HL-60 (cell line): ENCODE measurements around the gene KIAA0586.

Source experiments
- DNase-seq, 2 experiments: peaks; one replicate each; pipeline ENCODE4 v3.0.0-alpha.2; 2010 to 2020; ENCODE audit warnings: low read depth in 1 of 2, low spot score in 1 of 2
- H3K27ac ChIP-seq: fragments of 250-450 bp; sonication (Bioruptor Pico); replicated peaks from 2 replicates; pipeline ENCODE4 v1.5.1; 2020; ENCODE audit warnings: mild to moderate bottlenecking, moderate library complexity
- H3K27me3 ChIP-seq: fragments of 250-450 bp; sonication (Bioruptor Pico); 2 replicates; pipeline ENCODE4 v1.5.1; 2021; ENCODE audit warnings: mild to moderate bottlenecking, moderate library complexity; ENCODE audit not compliant: insufficient read depth, poor library complexity, severe bottlenecking
- H3K4me3 ChIP-seq: replicated peaks from 2 replicates; pipeline ENCODE4 v1.5.1; 2011; ENCODE audit warnings: mild to moderate bottlenecking, control low read depth, low read length; ENCODE audit not compliant: insufficient read depth
- GABPA ChIP-seq: IDR thresholded peaks from 2 replicates; pipeline ENCODE4 v1.6.1; 2012; ENCODE audit warnings: low read depth
- POLR2AphosphoS5 ChIP-seq: IDR thresholded peaks from 2 replicates; pipeline ENCODE4 v1.6.1; 2012; ENCODE audit warnings: low read depth
- REST ChIP-seq: IDR thresholded peaks from 2 replicates; pipeline ENCODE4 v1.6.1; 2012; ENCODE audit warnings: low read depth; ENCODE audit not compliant: insufficient replicate concordance
- SPI1 ChIP-seq: IDR thresholded peaks from 2 replicates; pipeline ENCODE4 v1.6.1; 2012; ENCODE audit warnings: low read depth, mild to moderate bottlenecking, borderline replicate concordance
- TF ChIP-seq, protein P1 (sequence below): IDR thresholded peaks from one replicate; pipeline ENCODE4 v1.5.1; 2011; ENCODE audit warnings: low read length, control low read depth, inconsistent platforms; ENCODE audit not compliant: insufficient read depth

The KIAA0586 gene

GRCh38 chr14:58455593-58456265, 28.2 kb downstream of the KIAA0586 start:
- DNase-seq = no peak
- no peak overlapping the region for H3K27ac ChIP-seq
- H3K27me3 ChIP-seq = no peaks in the 10 kb centered on the region
- no peak overlapping the region for H3K4me3 ChIP-seq
- TF ChIP-seq SPI1 = no peak
- TF ChIP-seq GABPA = no peak
- no peak for TF ChIP-seq REST
- TF ChIP-seq, protein P1, sequence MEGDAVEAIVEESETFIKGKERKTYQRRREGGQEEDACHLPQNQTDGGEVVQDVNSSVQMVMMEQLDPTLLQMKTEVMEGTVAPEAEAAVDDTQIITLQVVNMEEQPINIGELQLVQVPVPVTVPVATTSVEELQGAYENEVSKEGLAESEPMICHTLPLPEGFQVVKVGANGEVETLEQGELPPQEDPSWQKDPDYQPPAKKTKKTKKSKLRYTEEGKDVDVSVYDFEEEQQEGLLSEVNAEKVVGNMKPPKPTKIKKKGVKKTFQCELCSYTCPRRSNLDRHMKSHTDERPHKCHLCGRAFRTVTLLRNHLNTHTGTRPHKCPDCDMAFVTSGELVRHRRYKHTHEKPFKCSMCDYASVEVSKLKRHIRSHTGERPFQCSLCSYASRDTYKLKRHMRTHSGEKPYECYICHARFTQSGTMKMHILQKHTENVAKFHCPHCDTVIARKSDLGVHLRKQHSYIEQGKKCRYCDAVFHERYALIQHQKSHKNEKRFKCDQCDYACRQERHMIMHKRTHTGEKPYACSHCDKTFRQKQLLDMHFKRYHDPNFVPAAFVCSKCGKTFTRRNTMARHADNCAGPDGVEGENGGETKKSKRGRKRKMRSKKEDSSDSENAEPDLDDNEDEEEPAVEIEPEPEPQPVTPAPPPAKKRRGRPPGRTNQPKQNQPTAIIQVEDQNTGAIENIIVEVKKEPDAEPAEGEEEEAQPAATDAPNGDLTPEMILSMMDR = no peak
- no peak for TF ChIP-seq POLR2AphosphoS5

DNA sequence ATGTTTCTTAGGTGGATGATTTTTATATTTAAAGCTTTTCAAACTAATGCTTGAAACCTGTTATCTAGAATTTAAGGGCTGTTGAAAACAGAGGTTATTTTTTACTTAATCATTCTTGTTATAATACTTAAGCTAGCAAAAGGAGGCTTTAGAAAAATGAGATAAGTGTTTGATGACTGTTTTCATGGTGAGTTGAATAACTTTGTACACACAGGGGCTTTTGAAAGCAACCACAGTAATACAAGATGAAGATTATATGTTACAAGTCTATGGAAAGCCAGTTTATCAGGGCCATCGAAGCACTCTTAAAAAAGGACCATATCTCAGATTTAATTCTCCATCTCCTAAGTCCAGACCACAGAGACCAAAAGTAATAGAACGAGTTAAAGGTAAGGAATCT, 33.3 kb downstream of the KIAA0586 start:
- Histone ChIP-seq H3K27ac (no peak overlapping the region), H3K27me3 (no peaks in the 10 kb centered on the region), H3K4me3 (no peak overlapping the region)
- DNase-seq = no peak
- TF ChIP-seq, protein P1 = no peak
- TF ChIP-seq SPI1 (no peak), GABPA (no peak), POLR2AphosphoS5 (no peak), REST (no peak)

GRCh38 chr14:58463147-58463546, 35.6 kb downstream of the KIAA0586 start:
- no peaks in the 10 kb centered on the region for H3K27me3 ChIP-seq
- H3K27ac ChIP-seq = no peak overlapping the region
- no peak for DNase-seq
- TF ChIP-seq, protein P1 = no peak
- TF ChIP-seq SPI1 (no peak), REST (no peak)
- no peak overlapping the region for H3K4me3 ChIP-seq
